Mesothelial cell of epicardium (in vitro differentiated cells): ENCODE results near the gene JSRP1. TPM values are rescaled to one million over a fixed set of nuclear protein-coding genes. Genes with fewer than 3 reads are reported as not detected.
A peak's percentile ranks its signal among the peaks of the same experiment; 100 is the strongest.

ENCODE experiments used
- DNase-seq, 2 experiments: peaks; one replicate each; pipeline ENCODE4 v3.0.0; 2021; ENCODE audit warnings: low spot score in 2 of 2; ENCODE audit not compliant: unreplicated experiment in 2 of 2
- H3K27ac Mint-ChIP-seq: 2 replicates; pipeline ENCODE4 v1.8.0; 2021; ENCODE audit warnings: mixed read lengths
- H3K27me3 Mint-ChIP-seq: 2 replicates; pipeline ENCODE4 v1.8.0; 2021; ENCODE audit warnings: low read depth, mixed read lengths
- H3K36me3 Mint-ChIP-seq: 2 replicates; pipeline ENCODE4 v1.8.0; 2021; ENCODE audit warnings: mixed read lengths
- H3K4me1 Mint-ChIP-seq: 2 replicates; pipeline ENCODE4 v1.8.0; 2021; ENCODE audit warnings: mixed read lengths
- H3K4me3 Mint-ChIP-seq: 2 replicates; pipeline ENCODE4 v1.8.0; 2021; ENCODE audit warnings: mild to moderate bottlenecking, moderate library complexity, mixed read lengths
- H3K9me3 Mint-ChIP-seq: 2 replicates; pipeline ENCODE4 v1.8.0; 2021; ENCODE audit warnings: mixed read lengths
- total RNA-seq: library from RNA; stranded (reverse); gene quantifications from 3 replicates; pipeline ENCODE4 v1.2.1, GENCODE V29; 2021
- TF ChIP-seq, protein P1 (sequence below): fragments of 200-600 bp; sonication (generic); IDR thresholded peaks from one replicate; pipeline ENCODE4 v1.5.0; 2021; ENCODE audit warnings: antibody characterized with exemption; ENCODE audit not compliant: unreplicated experiment

JSRP1 gene
- total RNA-seq, 1 donor from 2014 or later = 0.80 TPM

DNA sequence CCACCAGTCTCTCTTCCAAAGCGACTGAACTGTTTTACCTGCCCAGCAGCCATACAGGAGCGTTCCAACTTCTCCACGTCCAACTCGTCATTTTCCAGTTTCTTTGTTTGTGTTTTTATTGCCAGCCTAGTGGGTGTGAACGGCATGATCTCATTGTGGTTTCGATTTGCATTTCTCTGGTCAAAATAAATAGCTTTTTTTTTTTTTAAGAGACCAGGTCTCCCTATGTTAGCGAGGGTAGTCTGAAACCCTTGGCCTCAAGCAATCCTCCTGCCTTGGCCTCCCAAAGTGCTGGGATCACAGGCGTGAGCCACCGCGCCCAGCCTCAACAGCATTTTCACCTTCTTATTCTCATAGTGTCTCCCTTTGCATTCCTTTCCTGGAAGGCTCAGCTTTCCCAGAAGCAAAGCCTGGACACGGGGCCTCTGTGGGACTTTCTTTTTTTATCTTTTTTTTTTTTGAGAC, 4.2 kb upstream of the JSRP1 start:
- H3K27me3 Mint-ChIP-seq = no peaks in the 10 kb centered on the region
- no peaks in the 10 kb centered on the region for H3K4me1 Mint-ChIP-seq
- no peak overlapping the region for H3K4me3 Mint-ChIP-seq
- no peak overlapping the region for H3K27ac Mint-ChIP-seq
- TF ChIP-seq, protein P1, sequence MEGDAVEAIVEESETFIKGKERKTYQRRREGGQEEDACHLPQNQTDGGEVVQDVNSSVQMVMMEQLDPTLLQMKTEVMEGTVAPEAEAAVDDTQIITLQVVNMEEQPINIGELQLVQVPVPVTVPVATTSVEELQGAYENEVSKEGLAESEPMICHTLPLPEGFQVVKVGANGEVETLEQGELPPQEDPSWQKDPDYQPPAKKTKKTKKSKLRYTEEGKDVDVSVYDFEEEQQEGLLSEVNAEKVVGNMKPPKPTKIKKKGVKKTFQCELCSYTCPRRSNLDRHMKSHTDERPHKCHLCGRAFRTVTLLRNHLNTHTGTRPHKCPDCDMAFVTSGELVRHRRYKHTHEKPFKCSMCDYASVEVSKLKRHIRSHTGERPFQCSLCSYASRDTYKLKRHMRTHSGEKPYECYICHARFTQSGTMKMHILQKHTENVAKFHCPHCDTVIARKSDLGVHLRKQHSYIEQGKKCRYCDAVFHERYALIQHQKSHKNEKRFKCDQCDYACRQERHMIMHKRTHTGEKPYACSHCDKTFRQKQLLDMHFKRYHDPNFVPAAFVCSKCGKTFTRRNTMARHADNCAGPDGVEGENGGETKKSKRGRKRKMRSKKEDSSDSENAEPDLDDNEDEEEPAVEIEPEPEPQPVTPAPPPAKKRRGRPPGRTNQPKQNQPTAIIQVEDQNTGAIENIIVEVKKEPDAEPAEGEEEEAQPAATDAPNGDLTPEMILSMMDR = no peak
- no peak for DNase-seq
- H3K36me3 Mint-ChIP-seq = no peaks in the 10 kb centered on the region
- H3K9me3 Mint-ChIP-seq = no peaks in the 10 kb centered on the region

DNA sequence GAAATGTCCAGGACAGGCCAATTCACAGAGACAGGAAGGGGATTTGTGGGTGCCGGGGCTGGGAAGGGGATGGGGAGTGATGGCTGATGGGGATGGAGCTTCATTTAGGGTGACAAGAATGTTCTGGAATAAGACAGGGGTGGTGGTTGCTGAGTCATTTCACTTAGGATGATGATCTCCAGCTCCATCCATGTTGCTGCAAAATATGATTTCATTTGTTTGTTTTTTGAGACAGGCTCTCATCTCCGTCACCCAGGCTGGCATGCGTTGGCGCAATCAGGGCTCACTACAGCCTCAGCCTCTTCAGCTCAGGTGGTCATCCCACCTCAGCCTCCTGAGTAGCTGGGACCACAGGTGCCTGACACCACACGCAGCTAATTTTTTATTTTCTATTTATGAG, 3.1 kb upstream of the JSRP1 start:
- H3K4me1 Mint-ChIP-seq = no peaks in the 10 kb centered on the region
- H3K4me3 Mint-ChIP-seq = no peak overlapping the region
- no peaks in the 10 kb centered on the region for H3K9me3 Mint-ChIP-seq
- no peaks in the 10 kb centered on the region for H3K27me3 Mint-ChIP-seq
- no peaks in the 10 kb centered on the region for H3K36me3 Mint-ChIP-seq
- H3K27ac Mint-ChIP-seq = no peak overlapping the region
- DNase-seq = no peak
- TF ChIP-seq, protein P1 = no peak

DNA sequence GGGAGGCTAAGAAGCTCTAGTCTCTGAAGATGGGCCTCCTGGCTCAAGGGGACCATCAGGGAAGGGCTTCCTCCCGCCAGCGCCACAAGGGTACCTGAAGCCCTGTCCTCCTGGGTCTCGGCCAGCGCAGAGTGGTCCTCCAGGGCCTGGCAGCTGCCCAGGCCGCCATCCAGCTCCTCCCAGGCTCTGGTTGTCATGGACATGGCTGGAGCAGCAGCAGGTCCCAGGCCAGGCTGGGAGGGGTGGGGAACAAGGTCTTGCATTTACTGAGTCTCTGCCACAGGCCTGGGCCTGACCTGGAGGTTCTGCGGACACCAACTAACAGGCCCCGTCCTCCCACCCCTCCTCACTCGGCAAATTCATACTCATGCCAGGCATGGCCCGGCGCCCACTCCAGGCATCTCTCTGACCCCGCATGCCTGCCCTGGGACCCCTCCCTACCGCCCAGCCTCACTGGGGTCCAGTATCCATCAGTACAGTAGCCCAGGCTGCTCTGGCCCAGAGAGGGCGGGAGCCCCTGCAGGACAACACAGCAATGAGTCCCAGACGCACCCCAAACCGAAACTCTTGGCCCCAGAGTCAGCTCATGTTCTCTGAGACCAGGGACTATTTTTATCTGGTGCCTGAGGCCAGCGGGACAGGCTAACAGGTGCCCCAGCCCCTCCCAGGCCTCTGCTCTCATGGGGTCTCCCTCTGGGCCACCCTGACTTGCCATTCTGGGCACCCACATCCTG, 938 bp downstream of the JSRP1 start:
- H3K36me3 Mint-ChIP-seq = peaks cover 2% of the 10 kb centered on the region

DNA sequence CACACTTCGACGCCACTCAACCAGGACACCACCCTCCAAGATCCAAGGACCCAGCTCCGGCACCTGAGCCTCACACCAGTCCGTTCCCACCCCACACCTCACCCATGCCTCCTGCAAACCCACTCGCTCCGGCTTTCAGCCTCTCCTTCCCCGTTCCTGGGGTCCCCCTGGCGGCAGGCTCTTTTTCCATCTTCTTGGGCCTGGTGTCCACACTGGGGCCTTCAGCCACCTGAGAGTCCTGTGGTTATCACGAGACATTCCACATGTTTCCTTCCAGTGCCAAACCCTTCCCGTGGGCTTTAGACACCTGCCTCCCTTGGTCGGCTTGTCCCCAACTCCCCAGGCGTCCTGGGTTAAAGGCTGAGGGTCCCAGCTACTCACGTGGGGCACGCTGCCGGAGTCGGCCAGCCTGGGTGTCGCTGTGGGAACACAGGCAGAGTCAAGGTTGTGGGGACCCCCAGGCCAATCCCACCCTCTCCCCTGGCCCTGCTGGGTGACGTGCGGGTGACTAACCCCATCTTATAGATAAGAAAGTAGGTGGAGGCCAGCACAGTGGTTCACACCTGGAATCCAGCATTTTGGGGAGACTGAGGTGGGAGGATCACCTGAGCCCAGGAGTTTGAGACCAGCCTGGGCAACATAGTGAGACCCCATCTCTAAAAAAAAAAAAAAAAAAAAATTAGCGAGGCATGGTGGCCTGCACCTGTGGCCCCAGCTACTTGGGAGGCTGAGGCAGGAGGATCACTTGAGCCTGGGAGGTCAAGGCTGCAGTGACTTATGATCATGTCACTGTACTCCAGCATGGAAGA, 1.9 kb downstream of the JSRP1 start:
- H3K4me1 Mint-ChIP-seq = peaks cover 3% of the 10 kb centered on the region
- H3K36me3 Mint-ChIP-seq = peaks cover 2% of the 10 kb centered on the region
- TF ChIP-seq, protein P1 = peak; percentile 38
- no peak overlapping the region for H3K27ac Mint-ChIP-seq
- H3K27me3 Mint-ChIP-seq = peaks cover 17% of the 10 kb centered on the region
- DNase-seq = peak in 1 of 2 experiments; percentile 79
- H3K9me3 Mint-ChIP-seq = no peaks in the 10 kb centered on the region
- peak overlapping the region; percentile 72 for H3K4me3 Mint-ChIP-seq

More for the DNA sequence above, 938 bp downstream of the JSRP1 start:
- DNase-seq = no peak
- H3K27ac Mint-ChIP-seq = no peak overlapping the region
- H3K9me3 Mint-ChIP-seq = no peaks in the 10 kb centered on the region
- TF ChIP-seq, protein P1 = no peak
- peaks cover 17% of the 10 kb centered on the region for H3K27me3 Mint-ChIP-seq
- H3K4me3 Mint-ChIP-seq = no peak overlapping the region
- peaks cover 3% of the 10 kb centered on the region for H3K4me1 Mint-ChIP-seq

DNA sequence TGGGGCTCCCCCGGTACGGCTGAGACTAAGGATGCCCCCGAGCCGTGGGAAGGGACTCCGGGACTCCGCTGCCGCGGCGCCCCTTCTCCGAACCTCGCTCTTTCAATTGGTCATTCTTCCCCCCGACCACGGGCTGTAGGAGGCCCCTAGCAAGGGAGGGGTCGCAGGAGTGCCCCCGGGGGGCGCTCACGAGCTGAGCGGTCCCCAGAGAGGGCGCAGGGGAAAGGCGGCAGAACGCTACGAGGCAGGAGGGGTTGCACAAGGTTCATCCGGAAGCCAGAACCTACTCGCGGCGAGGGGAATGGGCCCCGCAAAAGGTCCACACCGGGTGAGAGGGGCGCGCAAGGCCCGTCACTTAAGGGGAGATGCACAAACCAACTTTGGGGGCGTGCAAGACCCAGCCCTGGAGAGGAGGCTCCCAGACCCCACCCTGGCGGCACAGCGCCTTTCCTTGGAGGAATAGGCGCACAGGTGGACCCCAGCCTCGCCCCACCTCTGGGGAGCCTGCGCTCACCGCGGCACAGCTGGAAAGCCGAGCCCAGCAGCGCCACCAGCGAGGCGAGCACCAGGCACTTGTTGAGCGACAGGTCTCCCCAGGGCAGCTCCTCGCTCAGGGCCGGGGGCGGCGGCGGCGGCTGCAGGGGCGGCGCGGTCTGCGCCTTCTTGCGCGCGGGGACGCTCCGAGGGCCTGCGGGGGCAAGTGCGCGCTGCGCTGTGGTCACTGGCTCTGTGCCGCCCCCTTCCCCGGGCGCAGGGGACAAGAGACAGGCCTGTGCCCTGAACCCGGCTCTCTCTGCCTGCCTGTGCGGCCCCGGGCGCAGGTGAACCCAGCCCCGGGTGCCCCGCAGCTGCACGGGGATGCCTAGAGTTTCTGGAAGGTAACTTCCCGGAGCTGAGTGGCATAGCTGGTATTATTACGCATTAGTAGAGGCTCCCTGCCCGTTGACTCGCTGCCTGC, 2.8 kb downstream of the JSRP1 start:
- Mint-ChIP-seq H3K27me3 (peaks cover 17% of the 10 kb centered on the region), H3K4me1 (peaks cover 3% of the 10 kb centered on the region), H3K9me3 (no peaks in the 10 kb centered on the region), H3K27ac (no peak overlapping the region), H3K36me3 (peaks cover 2% of the 10 kb centered on the region), H3K4me3 (peak overlapping the region; percentile 72)
- no peak for DNase-seq
- TF ChIP-seq, protein P1 = no peak
